ENCODE measurements around the gene SMAD2. TPM values are rescaled to one million over a fixed set of nuclear protein-coding genes. Genes with fewer than 3 reads are reported as not detected.

SMAD2 gene
- total RNA-seq, result 72.0 and 117 TPM in 2 replicates

DNA sequence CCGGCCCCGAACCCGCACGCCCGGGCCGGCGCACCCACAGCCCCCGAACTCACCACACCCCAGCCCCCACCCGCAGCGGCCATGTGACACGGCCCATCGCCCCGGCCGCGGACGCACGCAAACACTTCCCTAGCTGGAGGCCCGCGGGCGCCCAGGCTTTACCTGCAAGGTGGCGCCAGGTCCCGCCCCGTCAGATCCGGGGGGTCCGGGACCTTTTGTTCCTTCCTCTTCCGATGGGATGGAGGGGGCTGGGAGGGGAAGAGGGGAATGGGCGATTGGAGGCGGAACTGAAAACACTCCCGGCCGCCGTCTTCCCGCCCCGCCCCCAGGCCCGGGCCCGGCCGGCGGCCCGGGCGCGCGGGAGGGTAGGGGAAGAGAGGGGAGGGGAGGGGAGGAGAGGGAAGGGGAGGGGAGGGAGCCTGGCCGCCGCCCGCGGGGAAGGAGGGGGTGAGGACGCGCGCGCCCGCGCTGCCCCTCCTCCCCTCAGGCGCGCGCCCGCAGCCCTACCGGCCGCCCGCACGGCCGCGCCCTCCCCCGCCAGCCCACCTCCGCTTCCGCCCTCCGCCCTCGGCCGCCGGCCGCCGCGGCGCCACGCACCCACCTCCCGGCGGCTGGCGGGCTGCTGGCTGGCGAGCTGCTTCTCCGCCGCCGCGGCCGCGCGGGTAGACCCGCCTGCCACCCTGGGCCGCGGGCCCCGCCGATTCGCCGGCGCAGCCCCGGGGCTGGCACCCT is at the start of gene SMAD2:
TSS of gene SMAD2 (minus strand) at position 461 of the 732 bp plus-strand sequence. CDS start 33,903 bp downstream, outside the sequence.

Data from aortic smooth muscle cell (primary cell).